GM21515 (cell line): ENCODE results near the gene RASGEF1B.
A peak's percentile ranks its signal among the peaks of the same experiment; 100 is the strongest.
"Not testable (repeated sequence)": the region's sequence is repeated elsewhere in the genome, so short reads cannot be mapped to it uniquely, and the experiment has no call there.

ENCODE experiments used
- ATAC-seq: cut with Tn5 transposase; IDR thresholded peaks from one replicate; pipeline ENCODE4 v1.9.1; 2021; ENCODE audit not compliant: unreplicated experiment

RASGEF1B gene

DNA sequence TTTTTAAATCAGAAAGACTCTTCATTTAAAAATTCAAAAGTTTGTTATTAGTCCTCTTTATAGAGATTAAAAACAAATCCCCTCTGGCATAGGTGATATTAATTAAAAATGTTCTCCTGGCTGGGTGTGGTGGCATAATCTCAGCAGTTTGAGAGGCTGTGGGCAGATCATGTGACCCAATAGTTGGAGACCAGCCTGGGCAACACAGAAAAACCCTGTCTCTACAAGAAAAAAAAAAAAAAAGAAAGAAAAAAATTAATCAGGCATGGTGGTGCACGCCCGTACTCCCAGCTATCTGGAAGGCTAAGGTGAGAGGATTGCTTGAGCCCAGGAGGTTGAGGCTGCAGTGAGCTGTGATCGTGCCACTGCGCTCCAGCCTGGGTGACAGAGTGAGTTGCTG is 38.9 kb downstream of the RASGEF1B start:
- ATAC-seq = no peak

DNA sequence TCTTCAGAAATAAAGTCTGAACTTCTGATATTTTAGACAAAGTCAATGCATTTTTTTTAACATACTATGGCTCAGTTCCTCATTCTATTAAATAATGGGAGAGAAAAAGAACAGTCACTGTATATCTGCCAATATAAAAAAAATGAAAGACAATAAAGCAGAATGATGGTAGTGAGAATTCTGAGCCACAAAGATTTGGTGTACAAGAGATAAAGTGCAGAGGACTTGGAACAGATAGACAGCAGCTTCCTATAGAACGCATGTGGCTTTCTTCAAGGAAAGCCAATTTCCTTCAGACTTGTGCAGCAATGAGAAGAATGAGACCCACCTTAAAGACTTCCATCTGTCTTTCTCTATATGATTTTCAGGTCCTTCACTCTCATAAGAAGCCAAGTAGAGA is 39.7 kb downstream of the RASGEF1B start:
- ATAC-seq = no peak

DNA sequence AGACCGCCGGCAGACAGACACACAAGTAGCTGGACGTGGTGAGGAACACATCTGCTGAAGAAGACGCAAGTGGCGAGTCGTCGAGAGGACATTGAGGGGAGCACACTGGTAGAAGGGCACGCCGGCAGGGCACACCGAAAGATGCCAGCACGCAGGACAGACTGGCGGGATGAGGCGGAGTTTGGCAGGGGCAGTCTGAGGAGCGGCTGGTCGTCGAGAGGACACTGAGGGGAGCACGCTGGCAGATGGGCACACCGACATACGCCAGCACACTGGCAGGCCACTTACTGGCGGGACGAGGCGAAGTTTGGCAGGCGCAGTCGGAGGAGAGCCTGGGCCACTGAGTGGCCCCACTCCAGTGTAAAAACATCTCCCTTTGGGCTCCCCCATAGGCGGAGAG is 42.1 kb downstream of the RASGEF1B start:
- no peak for ATAC-seq

DNA sequence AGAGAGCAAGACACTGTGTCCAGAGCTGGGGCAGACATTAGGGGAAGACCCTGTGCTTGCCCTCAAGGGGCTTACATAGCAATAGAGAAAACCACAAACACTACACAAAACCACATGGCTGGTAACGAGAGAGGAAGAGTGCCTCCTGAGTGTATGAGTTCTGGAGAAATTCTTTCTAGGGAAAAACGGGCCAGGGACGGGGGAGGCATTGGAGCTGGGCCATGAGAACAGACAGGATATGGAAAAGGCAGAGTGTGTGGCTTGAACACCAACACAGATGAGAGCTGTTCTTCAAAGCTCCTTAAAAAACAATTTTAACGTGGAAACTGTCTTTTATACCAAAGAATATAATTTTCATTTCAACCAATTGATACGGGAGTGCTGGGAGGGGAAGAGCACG is 42.7 kb downstream of the RASGEF1B start:
- no peak for ATAC-seq

DNA sequence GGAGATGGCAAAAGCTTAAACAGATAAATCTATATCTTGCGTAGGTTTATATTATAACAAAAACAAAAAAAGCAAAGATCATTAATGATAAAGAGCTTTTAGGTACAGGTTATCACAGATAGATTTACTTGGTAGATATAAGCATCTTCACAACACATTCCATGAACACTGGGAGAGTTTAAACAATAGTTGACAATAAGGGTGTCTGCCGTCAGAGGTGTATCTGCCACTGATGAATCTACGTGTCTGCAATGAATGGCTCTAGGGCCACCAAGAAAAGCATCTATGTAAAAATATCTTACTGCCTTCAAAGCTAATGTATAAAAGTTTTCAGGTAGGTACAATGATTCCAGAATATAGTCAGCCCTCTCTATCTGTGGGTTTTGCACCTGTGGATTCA is 43.7 kb downstream of the RASGEF1B start:
- no peak for ATAC-seq

DNA sequence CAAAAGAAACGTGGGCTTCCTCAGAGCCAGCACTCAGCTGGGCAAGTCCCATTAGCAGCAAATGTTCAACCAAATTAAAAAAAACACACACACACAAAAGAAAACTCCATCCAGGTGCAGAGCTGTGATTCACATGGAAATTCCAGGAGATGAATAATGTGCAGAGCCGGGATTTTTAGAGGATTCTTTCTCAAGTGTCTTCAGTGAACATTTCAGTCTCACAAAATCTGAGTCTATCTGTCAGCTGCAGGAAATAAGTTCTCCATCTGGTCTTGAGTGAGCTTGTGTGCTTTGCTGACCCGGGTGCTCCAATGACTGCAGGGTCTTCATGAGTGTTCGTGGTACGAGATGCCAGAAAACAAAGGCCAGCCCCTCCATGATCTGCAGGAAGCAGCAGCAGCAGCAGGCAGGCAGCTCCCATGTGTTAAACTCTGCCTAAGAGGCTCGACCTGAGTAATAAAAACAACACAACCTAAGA is 44.3 kb downstream of the RASGEF1B start:
- ATAC-seq = no peak

DNA sequence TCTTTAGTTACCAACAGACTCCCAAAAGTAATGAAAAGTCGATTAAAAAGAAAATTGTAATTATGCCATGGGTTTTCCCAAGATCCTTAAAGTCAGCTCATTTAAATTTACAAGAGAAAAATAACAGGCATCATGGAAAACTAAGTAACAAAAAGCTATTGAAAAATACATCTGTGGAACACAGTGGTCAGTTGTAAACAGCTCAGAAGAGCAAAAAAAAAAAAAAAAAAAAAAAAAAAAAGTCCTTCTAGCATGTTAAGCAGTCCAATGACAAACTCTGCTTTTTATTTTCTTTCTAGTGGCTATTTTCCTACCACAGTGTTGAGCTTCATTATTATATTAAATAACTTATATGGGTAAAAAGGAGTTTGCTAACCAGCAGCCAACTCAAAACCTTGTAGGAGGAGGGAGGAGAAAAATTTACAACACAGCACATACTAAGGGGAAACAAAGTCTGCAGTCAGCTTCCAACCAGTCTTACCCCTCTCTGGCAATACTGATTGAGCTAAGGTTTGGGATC is 44.9 kb downstream of the RASGEF1B start:
- ATAC-seq = no peak

DNA sequence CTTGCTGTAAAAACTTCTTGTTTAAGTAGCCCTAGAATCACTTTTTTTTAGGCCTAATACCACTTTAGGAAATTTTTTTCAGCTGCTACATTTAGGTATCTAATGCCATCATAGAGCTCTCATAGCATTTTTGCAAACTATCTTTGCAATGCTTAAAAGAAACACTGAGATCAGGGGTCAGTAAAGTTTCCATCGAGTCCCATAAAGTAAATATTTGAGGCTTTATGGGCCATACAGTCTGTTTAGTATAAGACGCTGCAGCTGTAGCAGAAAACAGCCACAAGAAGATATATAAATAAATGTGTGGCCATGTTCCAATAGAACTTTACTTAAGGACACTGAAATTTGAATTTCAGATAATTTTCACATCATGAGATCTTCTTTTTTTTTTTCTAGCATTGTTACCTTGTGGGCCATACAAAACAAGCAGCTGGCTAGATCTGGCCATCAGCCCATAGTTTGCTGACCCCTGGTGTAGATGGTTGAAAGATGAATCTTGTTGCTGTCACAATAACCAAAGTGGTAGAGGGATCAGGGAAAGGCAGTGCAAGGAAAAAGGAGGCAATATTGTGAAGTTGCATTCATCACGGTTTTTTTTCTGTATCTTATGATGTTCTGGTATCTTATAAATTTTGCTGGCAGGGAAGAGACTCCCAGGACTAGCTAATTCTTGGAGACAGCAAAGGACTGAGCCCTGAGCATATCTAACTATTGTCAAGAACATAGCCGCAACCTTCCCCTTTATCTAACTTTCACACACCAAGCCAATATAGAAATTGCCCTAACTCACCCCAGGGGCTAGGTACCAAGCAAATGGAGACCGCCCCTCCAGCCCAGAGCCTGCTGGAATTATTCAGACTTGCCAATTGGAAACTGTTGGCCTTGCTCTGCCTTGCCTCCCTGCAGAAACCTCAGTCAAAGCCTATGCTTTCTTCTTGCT is 46.6 kb downstream of the RASGEF1B start:
- no peak for ATAC-seq

DNA sequence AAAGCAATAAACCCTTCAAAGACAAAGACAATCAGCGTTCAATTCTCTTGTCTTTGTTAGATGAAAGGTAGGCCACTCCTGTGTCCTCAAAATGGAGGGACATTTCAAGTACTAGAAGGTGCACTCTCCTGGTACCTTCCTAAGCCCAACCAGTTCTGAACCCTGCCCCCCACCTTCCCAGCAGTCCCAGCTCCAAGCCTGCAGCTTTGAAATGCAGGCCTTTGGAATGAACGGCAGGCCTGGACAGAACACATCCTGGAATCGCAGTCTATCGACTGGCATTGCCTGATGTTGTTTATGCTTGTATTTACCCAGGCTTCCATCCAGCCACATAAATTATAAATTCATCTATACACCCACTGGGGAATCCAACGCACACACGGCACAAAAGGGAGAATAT is 47.4 kb downstream of the RASGEF1B start:
- ATAC-seq = no peak

DNA sequence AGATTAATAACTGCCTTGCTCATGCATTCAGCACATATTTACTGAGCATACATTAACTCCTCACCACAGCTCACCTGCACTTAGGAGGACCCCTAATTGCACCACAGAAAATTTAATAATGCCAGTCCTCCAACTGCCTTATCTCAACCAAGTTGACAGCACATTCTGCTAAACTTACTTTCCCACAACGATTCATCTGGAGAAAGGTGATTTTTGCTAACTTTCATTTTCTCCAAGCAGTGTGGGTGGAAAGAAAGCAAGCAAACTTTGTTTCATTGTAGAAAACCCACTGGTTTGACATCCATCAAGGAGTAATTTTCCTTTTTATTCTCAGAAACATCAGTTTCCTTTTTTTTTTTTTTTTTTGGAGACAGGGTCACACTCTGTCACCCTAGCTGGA is 49.1 kb downstream of the RASGEF1B start:
- ATAC-seq = no peak

DNA sequence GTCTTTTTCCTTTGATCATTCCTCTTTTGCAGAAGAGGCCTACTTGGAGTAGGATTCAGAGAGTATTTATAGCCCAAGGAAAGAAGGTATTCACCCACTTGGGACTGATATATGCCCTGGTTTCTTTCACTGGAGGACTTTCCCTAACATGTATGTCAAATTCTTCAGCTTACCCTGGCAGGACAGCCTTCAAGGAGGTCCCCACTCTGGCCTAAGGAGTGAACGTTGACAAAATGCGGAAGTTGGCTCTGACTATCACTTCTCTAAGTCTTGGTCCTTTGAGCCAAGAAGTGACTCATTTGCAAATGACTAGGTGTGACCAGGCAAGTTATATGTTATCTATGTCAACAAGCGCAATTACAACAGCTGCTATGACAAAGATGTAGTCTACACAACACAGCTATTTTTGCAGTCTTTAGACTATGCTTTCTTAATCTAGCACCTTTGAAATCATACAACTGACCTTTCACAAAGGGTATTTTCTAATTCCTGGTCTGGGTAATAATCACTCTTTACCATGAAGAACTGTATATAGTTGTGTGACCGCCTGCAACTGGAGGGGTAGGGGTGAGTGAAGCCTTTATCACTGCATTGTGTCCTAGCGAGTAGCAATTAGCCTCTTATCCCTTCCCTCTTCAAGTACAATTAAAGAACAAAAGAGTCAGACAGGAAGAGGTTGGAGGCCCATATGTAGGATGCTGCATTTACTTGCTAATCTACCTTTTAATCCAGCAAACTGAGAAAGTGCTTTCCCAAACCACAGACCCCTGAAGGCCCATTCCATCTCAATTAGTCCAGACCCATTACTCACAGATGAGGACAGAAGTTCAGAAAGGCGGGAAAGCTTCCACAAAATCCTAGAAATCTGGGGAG is 50.1 kb downstream of the RASGEF1B start:
- peak; percentile 99 for ATAC-seq

DNA sequence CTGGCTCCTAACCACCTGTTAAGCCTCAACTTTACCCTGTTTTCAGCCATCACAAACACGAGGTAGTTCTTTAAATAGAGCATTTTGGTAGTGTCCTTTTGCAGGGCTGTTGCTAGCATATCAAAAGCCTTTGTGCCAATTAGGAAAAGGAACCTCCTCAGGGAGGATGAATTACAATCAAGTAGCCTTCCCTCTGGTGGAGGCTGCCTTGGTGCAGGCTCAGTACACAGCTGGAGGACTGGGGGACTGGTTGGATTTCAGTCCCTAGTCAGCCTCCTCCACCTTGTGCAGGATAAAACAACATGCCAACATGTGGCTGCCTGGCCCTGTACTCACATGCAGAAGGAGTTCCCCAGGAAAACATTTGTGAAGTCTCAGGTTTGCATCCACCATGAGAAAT is 53.1 kb downstream of the RASGEF1B start:
- no peak for ATAC-seq

DNA sequence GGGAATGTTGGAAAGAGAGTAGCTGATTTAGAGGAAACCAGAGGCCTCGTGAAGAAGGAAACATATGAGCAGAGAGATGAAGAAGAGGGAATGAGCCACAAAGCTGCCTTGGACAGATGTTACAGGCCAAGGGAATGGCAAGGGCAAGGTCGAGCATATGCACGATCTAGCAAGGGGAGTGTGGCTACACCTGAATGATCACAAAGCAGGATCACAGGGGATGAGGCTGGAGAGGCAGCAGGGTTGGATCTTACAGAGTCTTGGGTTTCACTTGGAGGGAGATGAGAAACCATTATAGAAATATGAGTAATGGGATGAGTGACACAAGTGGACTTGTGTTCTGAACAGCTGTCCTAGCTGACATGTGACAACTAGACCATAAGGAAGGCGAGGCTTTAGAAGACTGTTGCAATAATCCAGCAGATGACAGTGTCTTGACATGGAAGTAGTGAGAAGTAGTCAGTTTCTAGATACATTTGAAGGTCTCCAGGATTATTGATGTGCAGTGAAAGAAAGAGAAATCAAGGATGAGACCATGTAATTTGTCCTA is 58.7 kb downstream of the RASGEF1B start:
- no peak for ATAC-seq

DNA sequence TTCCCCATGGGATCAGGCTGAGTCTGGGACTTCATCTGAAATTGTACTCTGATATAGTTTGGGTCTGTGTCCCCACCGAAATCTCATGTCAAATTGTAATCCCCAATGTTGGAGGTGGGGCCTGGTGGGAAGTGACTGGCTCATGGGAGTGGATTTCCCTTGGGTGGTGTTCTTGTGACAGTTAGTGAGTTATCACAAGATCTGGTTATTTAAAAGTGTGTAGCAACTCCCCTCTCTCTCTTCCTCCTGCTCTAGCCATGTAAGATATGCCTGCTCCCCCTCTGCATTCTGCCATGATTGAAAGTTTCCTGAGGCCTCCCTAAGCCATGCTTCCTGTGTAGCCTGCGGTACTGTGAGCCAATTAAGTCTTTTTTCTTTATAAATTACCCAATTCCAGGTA is 61.0 kb downstream of the RASGEF1B start:
- no peak for ATAC-seq

DNA sequence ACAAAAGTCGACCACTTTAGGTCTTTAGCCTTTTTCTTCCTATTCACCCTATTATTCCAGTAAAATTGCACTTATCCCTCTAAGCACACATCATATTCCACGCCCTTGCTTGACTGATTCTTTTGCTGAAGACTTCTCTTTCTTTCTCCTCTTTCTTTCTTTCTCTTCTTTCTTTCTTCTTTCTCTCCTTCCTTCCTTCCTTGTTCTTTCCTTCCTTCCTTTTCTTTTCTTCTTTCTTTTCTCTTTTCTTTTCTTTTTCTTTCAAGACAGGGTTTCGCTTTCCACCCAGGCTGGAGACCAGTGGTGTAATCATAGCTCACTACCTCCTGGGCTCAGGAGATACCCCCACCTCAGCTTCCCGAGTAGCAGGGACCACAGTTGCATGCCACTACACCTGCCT is 61.9 kb downstream of the RASGEF1B start:
- ATAC-seq = no peak

DNA sequence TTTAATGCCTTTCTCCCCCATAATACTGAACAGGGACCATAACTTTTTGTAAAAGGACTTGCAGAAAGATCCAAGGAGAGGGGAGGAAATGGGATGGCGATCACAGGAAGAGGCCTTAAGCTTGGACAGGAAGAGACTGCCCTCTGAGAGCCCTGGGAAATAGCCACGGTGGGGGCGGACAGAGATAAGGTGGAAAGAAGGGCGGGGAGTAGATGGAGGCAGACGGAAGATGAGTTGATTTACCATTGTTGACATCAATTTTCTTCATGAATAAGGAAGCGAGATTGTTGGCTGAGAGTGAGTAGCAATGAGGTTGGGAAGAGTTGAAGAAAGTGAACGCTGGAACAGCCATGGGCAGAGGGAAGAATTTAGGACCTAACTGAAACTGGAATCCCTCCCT is 63.4 kb downstream of the RASGEF1B start:
- no peak for ATAC-seq

DNA sequence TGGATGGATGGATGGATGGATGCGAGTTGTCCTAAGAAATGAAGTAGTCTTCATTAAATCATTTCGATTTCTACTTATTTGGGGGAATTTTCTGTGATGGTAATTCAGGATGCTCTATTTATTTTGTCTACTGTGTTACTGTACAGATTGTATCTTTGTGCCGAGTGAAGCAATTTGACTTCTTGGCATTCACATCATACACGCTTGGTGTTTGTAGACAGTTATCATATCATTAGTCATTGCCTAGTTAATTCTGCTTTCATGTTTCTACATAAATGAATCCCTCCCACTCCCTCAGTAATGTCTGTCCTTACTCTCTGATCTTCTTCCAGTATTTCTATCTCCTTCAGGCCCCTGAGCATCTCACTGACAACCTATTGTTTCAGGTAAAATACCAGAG is 64.0 kb downstream of the RASGEF1B start:
- ATAC-seq = no peak

DNA sequence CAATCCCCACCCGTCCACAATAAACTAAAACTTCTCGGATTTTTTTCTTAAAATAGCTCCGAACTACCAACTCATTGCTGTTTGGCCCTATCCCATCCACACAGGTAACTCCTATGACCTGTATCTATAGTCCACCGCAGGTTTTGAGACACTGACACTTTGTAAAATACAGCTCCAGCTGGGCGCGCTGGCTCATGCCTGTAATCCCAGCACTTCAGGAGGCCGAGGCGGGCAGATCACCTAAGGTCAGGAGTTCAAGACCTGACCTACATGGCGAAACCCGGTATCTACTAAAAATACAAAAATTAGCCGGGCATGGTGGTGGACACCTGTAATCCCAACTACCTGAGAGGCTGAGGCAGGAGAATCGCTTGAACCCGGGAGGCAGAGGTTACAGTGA is 65.2 kb downstream of the RASGEF1B start:
- ATAC-seq = not testable (repeated sequence)

DNA sequence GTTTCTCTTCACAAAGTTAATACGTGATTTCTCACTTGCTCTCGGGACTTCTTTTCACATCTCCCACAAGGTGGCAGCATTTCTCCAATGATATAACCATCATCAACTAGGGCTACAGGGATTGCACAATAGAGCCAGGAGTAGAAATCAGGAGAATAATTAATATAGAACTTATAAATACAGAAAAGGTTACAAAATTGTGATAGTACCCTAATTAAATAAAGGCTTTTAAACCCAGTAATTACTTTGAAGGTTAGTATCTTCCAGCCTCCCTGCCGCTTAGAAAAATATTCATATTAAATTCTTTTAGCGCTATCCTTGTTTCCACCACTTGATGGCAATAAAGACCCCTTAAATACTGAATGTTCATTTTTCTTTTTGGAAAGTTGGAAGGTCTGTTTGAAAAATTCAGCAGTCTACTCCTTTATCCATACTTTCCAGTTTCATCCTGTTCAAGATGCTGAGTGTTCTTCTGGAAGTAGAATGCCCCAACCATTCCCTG is 65.8 kb downstream of the RASGEF1B start:
- ATAC-seq = peak; percentile 91

DNA sequence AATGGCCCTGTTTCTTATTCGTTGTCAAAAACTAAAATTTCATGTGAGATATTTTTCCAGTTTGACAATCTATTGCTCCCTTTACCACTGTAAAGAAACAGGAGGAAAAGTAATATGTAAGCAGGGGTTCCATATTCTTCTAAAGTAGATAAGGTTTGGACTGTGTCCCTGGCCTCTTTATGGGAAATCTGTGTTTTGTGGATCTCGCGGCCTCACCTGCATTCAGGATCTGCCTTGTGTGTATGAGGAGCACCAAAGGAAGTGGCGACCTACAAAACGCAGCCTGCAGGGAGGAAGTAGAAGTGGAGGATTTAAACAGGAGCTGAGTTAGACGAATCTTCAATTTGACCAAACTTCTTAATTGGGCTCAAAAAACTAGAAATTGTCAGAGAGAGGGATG is 67.0 kb downstream of the RASGEF1B start:
- ATAC-seq = no peak

DNA sequence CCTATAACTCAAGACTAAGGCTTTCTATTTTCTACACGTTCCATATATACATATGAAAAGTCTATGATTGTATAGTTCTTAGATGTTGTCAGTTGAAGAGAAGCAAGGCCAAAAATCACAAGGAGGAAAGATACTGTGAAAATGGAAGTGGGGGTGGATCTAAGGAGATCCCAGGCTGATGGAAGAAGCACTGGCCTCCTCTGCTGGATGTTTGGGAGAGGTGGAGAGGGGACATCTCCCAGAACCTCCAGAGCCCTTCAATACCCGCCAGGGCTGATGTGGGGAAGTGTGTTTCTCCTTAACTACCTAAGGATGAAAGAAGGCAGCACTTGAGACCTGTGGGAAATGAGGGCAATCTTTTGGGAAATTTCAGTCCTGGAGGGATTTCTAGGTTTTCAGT is 67.4 kb downstream of the RASGEF1B start:
- ATAC-seq = no peak
